ENCODE data around the gene GJB3.
"Not testable (repeated sequence)": the region's sequence is repeated elsewhere in the genome, so short reads cannot be mapped to it uniquely, and the experiment has no call there.

Gene GJB3

GRCh38 chr1:34785231-34785874, 4.3 kb downstream of the GJB3 start:
- no peak for DNase-seq (ENCODE audit: low read depth in 1 of 2, low spot score in 1 of 2)

- no peak for DNase-seq (ENCODE audit: low read depth in 1 of 2, low spot score in 1 of 2)
Observed at GRCh38 chr1:34785875-34786470, 5.0 kb downstream of the GJB3 start.

- peak; percentile 24 to 42 for DNase-seq (ENCODE audit: low read depth in 1 of 2, low spot score in 1 of 2)
Observed at GRCh38 chr1:34786521-34787325, 5.7 kb downstream of the GJB3 start.

GRCh38 chr1:34787461-34788420, 6.7 kb downstream of the GJB3 start:
- DNase-seq (ENCODE audit: low read depth in 1 of 2, low spot score in 1 of 2): no peak

DNA sequence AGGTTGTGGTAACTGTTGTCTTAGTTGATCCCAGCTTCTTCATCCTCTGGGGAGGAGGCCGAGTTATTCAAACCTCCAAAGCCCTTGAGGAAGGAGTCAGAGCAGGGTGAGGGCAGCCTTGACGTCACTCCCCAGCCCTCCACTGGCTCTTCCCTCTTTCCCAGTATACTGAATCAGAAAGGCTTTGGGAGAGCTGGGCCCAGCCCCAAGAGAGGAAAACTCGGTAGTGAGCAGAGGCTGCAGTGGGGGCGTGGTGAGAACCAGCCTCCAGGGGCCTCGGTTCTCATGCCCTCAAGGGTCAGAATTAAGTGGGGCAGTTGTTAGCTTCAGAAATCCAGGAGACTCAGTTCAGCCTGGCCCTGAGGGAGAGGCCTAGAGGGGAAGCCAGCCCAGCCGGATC, 10.0 kb downstream of the GJB3 start:
- DNase-seq (ENCODE audit: low read depth in 1 of 2, low spot score in 1 of 2): no peak

- DNase-seq (ENCODE audit: low read depth in 1 of 2, low spot score in 1 of 2): no peak
Observed at GRCh38 chr1:34792424-34792823, 11.4 kb downstream of the GJB3 start.

- no peak for DNase-seq (ENCODE audit: low read depth in 1 of 2, low spot score in 1 of 2)
Observed at GRCh38 chr1:34792868-34793727, 12.1 kb downstream of the GJB3 start, which contains the start of gene GJA4. TSS of gene GJA4 (plus strand) at chr1:34792999. CDS start at chr1:34794214, 1,215 bp downstream.

GRCh38 chr1:34794001-34794789, 13.2 kb downstream of the GJB3 start:
- DNase-seq (ENCODE audit: low read depth in 1 of 2, low spot score in 1 of 2): no peak

DNA sequence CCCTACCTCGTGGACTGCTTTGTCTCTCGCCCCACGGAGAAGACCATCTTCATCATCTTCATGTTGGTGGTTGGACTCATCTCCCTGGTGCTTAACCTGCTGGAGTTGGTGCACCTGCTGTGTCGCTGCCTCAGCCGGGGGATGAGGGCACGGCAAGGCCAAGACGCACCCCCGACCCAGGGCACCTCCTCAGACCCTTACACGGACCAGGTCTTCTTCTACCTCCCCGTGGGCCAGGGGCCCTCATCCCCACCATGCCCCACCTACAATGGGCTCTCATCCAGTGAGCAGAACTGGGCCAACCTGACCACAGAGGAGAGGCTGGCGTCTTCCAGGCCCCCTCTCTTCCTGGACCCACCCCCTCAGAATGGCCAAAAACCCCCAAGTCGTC, 13.8 kb downstream of the GJB3 start:
- no peak for DNase-seq (ENCODE audit: low read depth in 1 of 2, low spot score in 1 of 2)

DNA sequence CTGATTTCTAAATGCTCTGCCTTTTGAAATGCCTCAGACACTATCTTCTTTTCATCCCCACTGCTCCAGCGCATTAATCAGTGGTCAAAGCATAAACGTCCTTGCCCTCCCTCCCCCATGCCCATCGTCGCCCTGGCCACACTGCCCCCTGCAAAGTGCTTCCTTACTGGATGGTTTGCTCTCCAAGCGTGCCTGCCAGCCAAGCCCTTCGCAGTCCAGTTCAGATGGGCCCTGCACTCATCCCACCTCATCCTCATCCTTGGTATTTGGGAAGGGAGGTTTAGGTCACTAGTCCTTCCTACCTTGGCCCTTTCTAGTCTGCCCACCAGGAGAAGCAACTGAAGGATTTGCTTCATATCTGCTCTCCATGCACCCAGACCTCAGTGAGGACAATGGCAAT, 14.9 kb downstream of the GJB3 start:
- no peak for DNase-seq (ENCODE audit: low read depth in 1 of 2, low spot score in 1 of 2)

DNA sequence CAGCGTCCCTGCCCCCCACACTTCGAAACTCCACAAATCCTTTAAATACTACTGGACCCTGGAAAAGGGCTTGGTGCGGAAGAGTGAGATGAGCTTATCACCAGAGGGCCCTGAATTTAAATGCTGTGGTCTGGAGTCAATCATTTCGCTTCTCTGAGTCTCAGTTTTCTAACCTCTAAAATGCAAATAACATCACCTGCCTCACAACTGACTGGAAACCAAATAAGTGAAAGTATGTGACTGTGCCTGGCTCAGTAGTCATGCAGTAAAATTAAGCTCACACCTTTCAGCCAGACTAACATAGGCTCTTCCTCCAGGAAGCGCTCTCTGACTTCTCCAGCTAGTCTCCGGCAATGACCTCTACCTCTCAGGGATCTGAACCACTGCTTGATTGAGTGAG, 16.0 kb downstream of the GJB3 start:
- DNase-seq (ENCODE audit: low read depth in 1 of 2, low spot score in 1 of 2): no peak

DNA sequence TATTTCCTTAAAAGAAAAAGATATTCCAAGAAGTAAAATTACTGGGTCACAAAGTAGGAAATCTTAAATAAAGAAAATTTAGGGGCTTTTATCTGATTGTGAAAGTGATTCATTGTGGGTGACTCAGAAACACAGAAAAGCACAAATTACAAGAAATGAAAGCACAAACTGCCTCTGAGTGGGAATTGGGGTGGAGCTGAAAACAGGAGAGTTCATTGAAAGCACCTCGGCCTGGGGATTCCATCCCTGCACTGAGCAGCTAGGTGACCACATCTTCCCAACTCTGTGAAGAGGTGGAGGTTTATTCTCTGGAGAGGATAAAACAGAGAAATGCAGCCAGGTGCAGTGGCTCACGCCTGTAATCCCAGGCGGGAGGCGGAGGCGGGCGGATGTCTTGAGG, 19.2 kb downstream of the GJB3 start:
- DNase-seq (ENCODE audit: low read depth in 1 of 2, low spot score in 1 of 2): no peak

- DNase-seq (ENCODE audit: low read depth in 1 of 2, low spot score in 1 of 2): no peak
Observed at GRCh38 chr1:34803770-34804169, 22.8 kb downstream of the GJB3 start.

GRCh38 chr1:34806396-34806795, 25.4 kb downstream of the GJB3 start:
- no peak for DNase-seq (ENCODE audit: low read depth in 1 of 2, low spot score in 1 of 2)

DNA sequence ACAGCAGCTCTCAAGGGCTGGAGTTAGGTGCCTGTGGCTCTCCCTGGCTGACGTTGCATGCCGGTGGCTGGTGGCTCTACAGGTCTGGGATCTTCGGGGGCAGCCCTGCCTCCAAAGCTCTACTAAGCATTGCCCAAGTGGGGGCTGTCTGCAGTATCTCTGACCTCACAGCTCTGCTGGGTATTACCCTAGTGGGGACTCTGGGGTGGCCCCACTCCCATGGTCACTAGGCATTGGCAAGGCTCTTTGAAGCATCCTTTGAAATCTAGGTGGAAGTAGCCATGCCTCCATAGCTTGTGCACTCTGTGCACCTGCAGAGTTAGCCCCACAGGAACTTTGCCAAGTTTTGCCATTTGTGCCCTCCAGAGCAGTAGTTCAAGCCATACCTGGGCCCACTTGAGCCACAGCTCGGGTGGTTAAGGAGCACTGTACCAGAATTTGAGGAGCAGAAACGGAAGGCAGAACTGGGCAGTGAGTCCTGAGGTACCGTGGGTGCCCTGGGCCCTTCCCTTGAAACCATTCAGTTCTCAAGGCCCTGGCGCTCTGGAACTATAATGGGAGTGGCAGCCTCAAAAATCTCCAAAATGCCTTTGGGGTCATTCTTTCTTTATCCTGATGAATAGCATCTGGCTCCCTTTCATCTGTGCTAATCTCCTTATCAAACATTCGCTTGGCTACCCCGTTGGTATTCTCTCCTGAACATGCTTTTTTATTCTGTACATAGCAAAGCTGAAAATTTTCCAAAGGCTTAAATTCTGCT, 27.2 kb downstream of the GJB3 start:
- DNase-seq (ENCODE audit: low read depth in 1 of 2, low spot score in 1 of 2): no peak

GRCh38 chr1:34810781-34811180, 29.8 kb downstream of the GJB3 start:
- not testable (repeated sequence) for DNase-seq (ENCODE audit: low read depth in 1 of 2, low spot score in 1 of 2)

DNA sequence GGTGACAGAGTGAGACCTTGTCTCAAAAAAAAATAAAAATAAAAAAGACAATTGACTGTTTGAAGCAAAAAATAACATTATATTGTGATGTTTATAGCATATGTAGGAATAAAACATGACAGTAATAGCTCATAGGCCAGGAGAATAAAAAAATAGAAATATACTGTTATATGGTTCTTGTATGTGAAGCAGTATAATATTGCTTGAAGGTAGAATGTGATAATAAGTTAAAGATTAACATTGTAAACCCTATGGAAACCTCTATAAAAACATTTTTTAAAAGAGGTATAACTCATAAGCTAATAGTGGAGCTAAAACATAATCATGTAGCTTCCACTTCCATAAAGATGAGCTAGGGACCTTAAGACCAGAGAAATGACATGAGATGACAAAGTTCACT, 35.3 kb downstream of the GJB3 start:
- no peak for DNase-seq (ENCODE audit: low read depth in 1 of 2, low spot score in 1 of 2)

DNA sequence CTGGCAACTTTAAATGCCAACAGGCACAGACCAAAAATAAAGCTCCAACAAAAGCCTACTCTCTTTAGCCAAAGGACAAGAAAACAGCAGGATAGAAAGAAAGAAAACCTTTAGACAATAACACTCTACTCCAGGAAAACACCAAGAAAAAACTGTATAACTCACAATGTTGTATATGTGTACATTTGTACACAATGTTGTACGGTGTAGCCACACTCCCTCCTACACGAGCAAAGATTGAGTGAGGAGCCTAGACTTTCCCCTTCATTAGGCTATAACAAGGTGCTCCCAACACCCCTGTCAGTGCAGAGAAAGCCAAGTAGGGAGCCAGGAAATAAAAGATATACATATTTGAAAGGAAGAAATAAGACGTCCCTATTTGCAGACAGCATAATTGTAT, 35.8 kb downstream of the GJB3 start:
- DNase-seq (ENCODE audit: low read depth in 1 of 2, low spot score in 1 of 2): no peak

DNA sequence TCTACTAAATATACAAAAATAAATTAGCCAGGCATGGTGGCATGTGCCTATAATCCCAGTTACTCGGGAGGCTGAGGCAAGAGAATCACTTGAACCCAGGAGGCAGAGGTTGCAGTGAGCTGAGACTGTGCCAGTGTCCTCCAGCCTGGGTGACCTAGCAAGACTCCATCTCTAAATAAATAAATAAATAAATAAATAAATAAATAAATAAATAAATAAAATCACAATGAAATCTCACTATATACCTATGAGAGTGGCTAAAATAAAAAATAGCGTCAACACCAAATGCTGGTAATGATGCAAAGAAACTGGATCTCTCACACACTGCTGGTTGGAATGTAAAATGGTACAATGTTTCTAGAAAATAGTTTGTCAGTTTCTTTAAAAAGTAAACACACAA, 37.8 kb downstream of the GJB3 start:
- DNase-seq (ENCODE audit: low read depth in 1 of 2, low spot score in 1 of 2): not testable (repeated sequence)
